Fibroblast of lung (primary cell): Measurements from ENCODE around the gene UNKL. TPM values are rescaled to one million over a fixed set of nuclear protein-coding genes. Genes with fewer than 3 reads are reported as not detected.

Experiments used
- DNase-seq, 2 donors: peaks; one replicate each; pipeline versions ENCODE4 v3.0.0 to v3.0.0-alpha.2; 2010; ENCODE audit warnings: low read depth in 2 of 2
- H2AFZ ChIP-seq: 2 replicates; pipeline ENCODE4 v1.5.1; 2012; ENCODE audit warnings: low read length, control low read depth, inconsistent platforms
- H3K27ac ChIP-seq: 2 replicates; pipeline ENCODE4 v1.5.1; 2011; ENCODE audit warnings: low read length, control low read depth; ENCODE audit not compliant: insufficient read depth
- H3K27me3 ChIP-seq: 2 replicates; pipeline ENCODE4 v1.5.1; 2011; ENCODE audit warnings: mild to moderate bottlenecking, low read length; ENCODE audit not compliant: control insufficient read depth, insufficient read depth
- H3K36me3 ChIP-seq: 2 replicates; pipeline ENCODE4 v1.5.1; 2011; ENCODE audit warnings: low read length; ENCODE audit not compliant: control insufficient read depth, insufficient read depth
- H3K4me1 ChIP-seq: 2 replicates; pipeline ENCODE4 v1.5.1; 2011; ENCODE audit warnings: low read length; ENCODE audit not compliant: control insufficient read depth, insufficient read depth; ENCODE audit errors: extremely low read depth
- H3K4me2 ChIP-seq: 2 replicates; pipeline ENCODE4 v1.5.1; 2011; ENCODE audit warnings: low read length, control low read depth; ENCODE audit not compliant: insufficient read depth; ENCODE audit errors: extremely low read depth
- H3K4me3 ChIP-seq, 4 experiments: fragments of 200-600 bp in 1 of 4; sonication (generic) in 1 of 4; replicated peaks in 1 of 4; 2 replicates each; pipeline ENCODE4 v1.5.1; 2011 to 2016; ENCODE audit warnings: low read length in 4 of 4, low read depth in 3 of 4, mild to moderate bottlenecking in 3 of 4, control low read depth in 2 of 4, inconsistent platforms in 1 of 4, mixed read lengths in 1 of 4; ENCODE audit not compliant: insufficient read depth in 1 of 4; ENCODE audit errors: control extremely low read depth in 1 of 4
- H3K79me2 ChIP-seq: 2 replicates; pipeline ENCODE4 v1.5.1; 2012; ENCODE audit warnings: mild to moderate bottlenecking, low read length, inconsistent platforms; ENCODE audit not compliant: control insufficient read depth, insufficient read depth
- H3K9ac ChIP-seq: 2 replicates; pipeline ENCODE4 v1.5.1; 2011; ENCODE audit warnings: mild to moderate bottlenecking, low read length, control low read depth; ENCODE audit not compliant: insufficient read depth
- H3K9me3 ChIP-seq: 2 replicates; pipeline ENCODE4 v1.5.1; 2012; ENCODE audit warnings: low read depth, low read length; ENCODE audit not compliant: control insufficient read depth, insufficient read depth
- H4K20me1 ChIP-seq: 2 replicates; pipeline ENCODE4 v1.5.1; 2011; ENCODE audit warnings: low read length; ENCODE audit not compliant: control insufficient read depth, insufficient read depth; ENCODE audit errors: extremely low read depth
- EZH2 ChIP-seq: IDR thresholded peaks from 2 replicates; pipeline ENCODE4 v1.5.1; 2012; ENCODE audit warnings: low read length, control low read depth, mild to moderate bottlenecking; ENCODE audit errors: missing control alignments
- polyA plus RNA-seq, 2 donors: library from polyadenylated mRNA; depleted of rRNA in 1 of 2; stranded (reverse) in 1 of 2; unstranded in 1 of 2; fragments of >200 nt; gene quantifications; 2 replicates each; pipeline ENCODE4 v1.2.1, GENCODE V29; 2011 to 2012; ENCODE audit warnings: missing spikeins in 1 of 2
- total RNA-seq: library from RNA; depleted of rRNA; stranded (reverse); fragments of >200 nt; gene quantifications from 2 replicates; pipeline ENCODE4 v1.2.1, GENCODE V29; 2014
- TF ChIP-seq, protein P1 (sequence below), 2 donors: IDR thresholded peaks in 1 of 2; conservative IDR thresholded peaks in 1 of 2; 1 replicate in 1 of 2; 2 replicates in 1 of 2; pipeline ENCODE4 v1.5.1; 2011 to 2012; ENCODE audit warnings: low read length in 2 of 2, control low read depth in 1 of 2, inconsistent platforms in 1 of 2, low read depth in 1 of 2, mild to moderate bottlenecking in 1 of 2

UNKL gene
- total and polyA plus RNA-seq, 2 donors (not counting 1 experiment from before 2014, with no cell fraction given): 4.3 to 6.3 TPM

DNA sequence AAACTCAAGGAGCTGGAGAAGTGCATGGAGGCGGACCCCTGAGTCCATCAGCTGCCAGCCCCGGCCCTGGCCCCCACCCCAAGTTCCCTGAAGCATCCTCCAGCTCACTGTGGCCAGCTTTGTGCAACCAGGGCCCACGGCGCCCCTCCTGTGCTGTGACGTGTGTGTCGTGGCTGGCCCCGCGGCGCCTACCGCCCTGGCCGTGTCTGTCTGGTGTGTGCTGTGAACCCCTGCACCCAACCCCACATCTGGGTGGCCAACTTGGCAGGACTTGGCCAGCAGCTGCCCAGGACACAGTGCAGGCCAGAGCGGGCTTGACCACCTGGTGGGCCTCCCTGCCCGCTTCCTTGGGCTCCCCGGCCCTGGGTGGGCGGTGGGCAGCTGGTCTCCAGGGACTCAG, 66.1 kb downstream of the UNKL start:
- H3K4me1 ChIP-seq: peaks cover 5% of the 10 kb centered on the region
- H3K9ac ChIP-seq: no peak overlapping the region
- peaks cover 15% of the 10 kb centered on the region for H3K36me3 ChIP-seq
- no peaks in the 10 kb centered on the region for H4K20me1 ChIP-seq
- H3K27me3 ChIP-seq: no peaks in the 10 kb centered on the region
- no peak for DNase-seq
- TF ChIP-seq, protein P1, sequence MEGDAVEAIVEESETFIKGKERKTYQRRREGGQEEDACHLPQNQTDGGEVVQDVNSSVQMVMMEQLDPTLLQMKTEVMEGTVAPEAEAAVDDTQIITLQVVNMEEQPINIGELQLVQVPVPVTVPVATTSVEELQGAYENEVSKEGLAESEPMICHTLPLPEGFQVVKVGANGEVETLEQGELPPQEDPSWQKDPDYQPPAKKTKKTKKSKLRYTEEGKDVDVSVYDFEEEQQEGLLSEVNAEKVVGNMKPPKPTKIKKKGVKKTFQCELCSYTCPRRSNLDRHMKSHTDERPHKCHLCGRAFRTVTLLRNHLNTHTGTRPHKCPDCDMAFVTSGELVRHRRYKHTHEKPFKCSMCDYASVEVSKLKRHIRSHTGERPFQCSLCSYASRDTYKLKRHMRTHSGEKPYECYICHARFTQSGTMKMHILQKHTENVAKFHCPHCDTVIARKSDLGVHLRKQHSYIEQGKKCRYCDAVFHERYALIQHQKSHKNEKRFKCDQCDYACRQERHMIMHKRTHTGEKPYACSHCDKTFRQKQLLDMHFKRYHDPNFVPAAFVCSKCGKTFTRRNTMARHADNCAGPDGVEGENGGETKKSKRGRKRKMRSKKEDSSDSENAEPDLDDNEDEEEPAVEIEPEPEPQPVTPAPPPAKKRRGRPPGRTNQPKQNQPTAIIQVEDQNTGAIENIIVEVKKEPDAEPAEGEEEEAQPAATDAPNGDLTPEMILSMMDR (conservative IDR thresholded peaks at IDR 0.05 in 1 of 2, IDR thresholded peaks at IDR 0.05 in 1 of 2; ENCODE audit: low read depth in 1 of 2, low read length in 2 of 2): no peak
- no peak for TF ChIP-seq EZH2
- H3K4me2 ChIP-seq: no peak overlapping the region
- no peak overlapping the region for H2AFZ ChIP-seq
- no peaks in the 10 kb centered on the region for H3K9me3 ChIP-seq
- H3K79me2 ChIP-seq: peaks cover 31% of the 10 kb centered on the region
- H3K27ac ChIP-seq: no peak overlapping the region
- no peak overlapping the region for H3K4me3 ChIP-seq

DNA sequence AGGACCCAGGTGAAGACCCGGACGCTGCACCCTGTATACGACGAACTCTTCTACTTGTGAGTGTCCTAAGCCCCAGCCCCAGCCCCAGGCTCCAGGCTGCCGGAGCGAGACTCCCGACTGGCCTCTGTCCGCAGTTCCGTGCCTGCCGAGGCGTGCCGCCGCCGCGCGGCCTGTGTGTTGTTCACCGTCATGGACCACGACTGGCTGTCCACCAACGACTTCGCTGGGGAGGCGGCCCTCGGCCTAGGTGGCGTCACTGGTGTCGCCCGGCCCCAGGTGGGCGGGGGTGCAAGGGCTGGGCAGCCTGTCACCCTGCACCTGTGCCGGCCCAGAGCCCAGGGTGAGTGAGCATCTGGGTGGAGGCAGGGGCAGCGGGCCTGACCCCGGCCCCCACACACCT, 66.5 kb downstream of the UNKL start:
- Histone ChIP-seq H3K4me3 (no peak overlapping the region), H3K4me1 (peaks cover 5% of the 10 kb centered on the region), H3K36me3 (peaks cover 15% of the 10 kb centered on the region), H3K79me2 (peaks cover 26% of the 10 kb centered on the region), H3K9ac (no peak overlapping the region), H3K27me3 (no peaks in the 10 kb centered on the region), H3K4me2 (no peak overlapping the region), H2AFZ (no peak overlapping the region), H3K27ac (no peak overlapping the region), H4K20me1 (no peaks in the 10 kb centered on the region), H3K9me3 (no peaks in the 10 kb centered on the region)
- no peak for DNase-seq
- TF ChIP-seq, protein P1 (conservative IDR thresholded peaks at IDR 0.05 in 1 of 2, IDR thresholded peaks at IDR 0.05 in 1 of 2; ENCODE audit: low read depth in 1 of 2, low read length in 2 of 2): no peak
- no peak for TF ChIP-seq EZH2

DNA sequence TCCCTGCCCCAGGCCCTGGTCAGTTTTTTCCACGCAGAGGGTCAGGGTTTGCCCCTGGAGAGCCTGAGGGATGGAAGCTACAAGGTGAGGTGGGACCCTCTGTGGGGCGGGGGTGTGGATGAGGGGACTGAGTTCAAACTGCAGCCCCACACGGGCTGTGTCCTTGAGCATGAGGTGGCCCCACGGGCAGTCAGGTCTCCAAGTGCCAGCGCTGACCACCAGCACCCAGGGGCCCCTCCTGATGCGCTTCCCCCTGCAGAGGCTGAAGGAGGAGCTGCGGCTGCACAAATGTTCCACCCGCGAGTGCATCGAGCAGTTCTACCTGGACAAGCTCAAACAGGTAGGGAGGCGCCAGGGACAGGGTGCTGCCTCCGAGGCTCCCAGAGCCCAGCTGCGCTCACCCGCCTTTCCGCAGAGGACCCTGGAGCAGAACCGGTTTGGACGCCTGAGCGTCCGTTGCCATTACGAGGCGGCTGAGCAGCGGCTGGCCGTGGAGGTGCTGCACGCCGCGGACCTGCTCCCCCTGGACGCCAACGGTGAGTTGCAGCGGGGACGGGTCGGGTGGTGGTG, 67.1 kb downstream of the UNKL start:
- Histone ChIP-seq H3K4me1 (peaks cover 5% of the 10 kb centered on the region), H3K79me2 (peaks cover 21% of the 10 kb centered on the region), H3K36me3 (peaks cover 15% of the 10 kb centered on the region), H3K4me2 (no peak overlapping the region), H3K4me3 (no peak overlapping the region), H3K9me3 (no peaks in the 10 kb centered on the region), H3K27ac (no peak overlapping the region), H3K9ac (no peak overlapping the region), H2AFZ (no peak overlapping the region), H3K27me3 (no peaks in the 10 kb centered on the region), H4K20me1 (no peaks in the 10 kb centered on the region)
- TF ChIP-seq, protein P1 (conservative IDR thresholded peaks at IDR 0.05 in 1 of 2, IDR thresholded peaks at IDR 0.05 in 1 of 2; ENCODE audit: low read depth in 1 of 2, low read length in 2 of 2): no peak
- no peak for TF ChIP-seq EZH2
- DNase-seq: no peak
